CD4-positive, alpha-beta T cell treated with Interleukin-10 for 1 hour (primary cell): Measurements from ENCODE around the gene TPH1.
"Not testable (repeated sequence)": the region's sequence is repeated elsewhere in the genome, so short reads cannot be mapped to it uniquely, and the experiment has no call there.

ENCODE experiments used
- DNase-seq: peaks from one replicate; pipeline ENCODE4 v3.0.0-alpha.2; 2020

TPH1 gene

GRCh38 chr11:18019650-18020049 is 26.4 kb downstream of the TPH1 start:
- no peak for DNase-seq

- no peak for DNase-seq
Measured at GRCh38 chr11:18016789-18017188, 29.3 kb downstream of the TPH1 start.

- no peak for DNase-seq
Measured at GRCh38 chr11:18014876-18015275, 31.2 kb downstream of the TPH1 start.

GRCh38 chr11:18013790-18014507 is 32.1 kb downstream of the TPH1 start:
- no peak for DNase-seq

- DNase-seq, result peak; percentile 95
Measured at GRCh38 chr11:18012906-18013781, 32.9 kb downstream of the TPH1 start, which contains the start of gene SERGEF. Gene SERGEF, minus strand, starts transcription at chr11:18013047. Its CDS starts 37 bp downstream, at chr11:18013010.

GRCh38 chr11:18012122-18012905 is 33.8 kb downstream of the TPH1 start:
- peak; percentile 24 for DNase-seq

GRCh38 chr11:18011633-18012032 is 34.4 kb downstream of the TPH1 start:
- DNase-seq, result no peak

- DNase-seq, result peak; percentile 24
Measured at GRCh38 chr11:18010977-18011586, 35.0 kb downstream of the TPH1 start.

GRCh38 chr11:18010121-18010670 is 35.9 kb downstream of the TPH1 start:
- DNase-seq, result peak; percentile 29

- DNase-seq, result no peak
Measured at GRCh38 chr11:18005376-18006129, 40.5 kb downstream of the TPH1 start.

GRCh38 chr11:18001191-18001590 is 44.9 kb downstream of the TPH1 start:
- DNase-seq, result no peak

- DNase-seq, result no peak
Measured at GRCh38 chr11:18000760-18001159, 45.3 kb downstream of the TPH1 start.

GRCh38 chr11:18000128-18000527 is 45.9 kb downstream of the TPH1 start:
- DNase-seq, result not testable (repeated sequence)
